Tibial nerve (tissue), 4 donors: ENCODE data around the gene PRSS50. TPM values are rescaled to one million over a fixed set of nuclear protein-coding genes. Genes with fewer than 3 reads are reported as not detected.

Experiments
- DNase-seq, 2 donors: peaks; one replicate each; pipeline ENCODE4 v3.0.0-alpha.2; 2019; ENCODE audit warnings: low spot score in 2 of 2
- H3K27ac ChIP-seq, 4 donors: fragments of 200-600 bp; sonication (generic) in 3 of 4; one replicate each; pipeline ENCODE4 v1.5.1; 2017 to 2019; ENCODE audit warnings: mild to moderate bottlenecking in 1 of 4
- H3K27me3 ChIP-seq, 2 donors: fragments of 200-600 bp; sonication (generic) in 1 of 2; one replicate each; pipeline versions ENCODE4 v1.5.1 to v1.6.0; 2017 to 2019
- H3K36me3 ChIP-seq, 3 donors: fragments of 200-600 bp; sonication (generic); one replicate each; pipeline ENCODE4 v1.5.1; 2018 to 2019
- H3K4me1 ChIP-seq, 4 donors: fragments of 200-600 bp; sonication (generic) in 3 of 4; one replicate each; pipeline ENCODE4 v1.5.1; 2017 to 2019
- H3K4me3 ChIP-seq, 4 donors: fragments of 200-600 bp; sonication (generic) in 3 of 4; one replicate each; pipeline ENCODE4 v1.5.1; 2017 to 2019; ENCODE audit warnings: mild to moderate bottlenecking in 1 of 4, moderate library complexity in 1 of 4
- H3K9me3 ChIP-seq, 4 donors: fragments of 200-600 bp; sonication (generic) in 3 of 4; one replicate each; pipeline ENCODE4 v1.5.1; 2017 to 2019
- EP300 ChIP-seq, 2 donors: sonication (generic); formaldehyde crosslinking; IDR thresholded peaks; one replicate each; pipeline ENCODE4 v1.6.1; 2017; ENCODE audit warnings: antibody characterized with exemption in 2 of 2, mild to moderate bottlenecking in 1 of 2
- POLR2A ChIP-seq, 2 donors: fragments of 450-650 bp; IDR thresholded peaks; one replicate each; pipeline ENCODE4 v1.6.1; 2017; ENCODE audit warnings: antibody characterized with exemption in 2 of 2, mild to moderate bottlenecking in 2 of 2, moderate library complexity in 2 of 2
- WGBS, 2 donors: methylation state at CpG; one replicate each; pipeline ENCODE4 v1.1.5; 2018; 5-methylcytosine and 5-hydroxymethylcytosine counted together
- total RNA-seq, 4 donors: library from RNA; depleted of rRNA; stranded (reverse); fragments of >200 nt; gene quantifications; one replicate each; pipeline ENCODE4 v1.1.0, GENCODE V29; 2016
- TF ChIP-seq, protein P1 (sequence below), 5 experiments: fragments of 200-600 bp in 3 of 5; fragments of 450-650 bp in 2 of 5; sonication (generic) in 3 of 5; IDR thresholded peaks; one replicate each; pipeline ENCODE4 v1.5.1; 2016 to 2019; ENCODE audit warnings: antibody characterized with exemption in 5 of 5, mild to moderate bottlenecking in 3 of 5, moderate library complexity in 2 of 5

Gene PRSS50
- total RNA-seq, 4 donors from 2014 or later: 0.22 to 0.42 TPM; not detected in 2

DNA sequence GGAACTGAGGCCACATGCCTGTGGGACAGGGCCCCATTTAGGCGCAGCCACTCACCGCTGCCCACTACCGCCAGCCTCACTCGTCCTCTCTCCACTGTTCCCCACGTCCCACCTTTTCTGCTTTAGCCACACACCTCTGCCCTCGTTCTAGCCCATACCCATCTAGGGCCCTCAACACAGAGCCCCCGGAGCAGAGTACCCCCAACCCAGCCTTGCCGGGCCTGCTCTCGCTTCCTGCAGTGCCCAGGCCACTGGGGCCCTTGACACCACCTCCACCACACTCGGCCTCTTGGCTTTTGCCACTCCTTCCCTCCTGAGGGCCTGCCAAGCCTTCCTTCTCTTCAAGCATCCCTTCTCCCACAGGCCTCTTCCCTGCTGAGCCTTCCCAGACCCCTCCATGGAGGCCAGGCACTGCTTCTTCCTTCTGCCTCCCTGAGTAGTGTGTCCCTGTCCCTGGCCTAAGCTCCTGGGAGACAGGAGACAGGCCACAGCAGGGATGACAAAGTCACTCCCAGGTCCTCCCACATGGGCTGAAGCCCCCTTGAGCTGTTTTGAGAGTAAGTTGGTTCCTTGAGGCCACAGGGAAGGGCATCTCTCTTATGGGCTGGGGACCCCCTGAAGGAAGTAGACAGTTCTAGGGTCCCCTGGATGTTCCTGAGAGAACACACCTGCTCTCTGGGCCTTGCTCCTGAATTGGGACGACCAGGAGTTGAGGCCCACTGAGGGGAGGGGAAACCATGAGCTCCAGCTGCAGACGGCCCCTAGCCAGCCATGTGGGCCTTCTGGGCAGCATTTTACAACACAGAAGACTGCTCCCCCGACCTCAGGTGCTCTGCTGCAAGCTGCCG lies 4.4 kb downstream of the PRSS50 start:
- H3K4me1 ChIP-seq: no peaks in the 10 kb centered on the region
- no peak overlapping the region for H3K4me3 ChIP-seq
- DNase-seq: peak in 1 of 2 donors; percentile 5
- no peak overlapping the region for H3K27ac ChIP-seq
- H3K9me3 ChIP-seq: no peaks in the 10 kb centered on the region
- 84 to 89% methylated on average over 13 to 14 of the region's 14 CpGs for WGBS, 2 donors
- peaks cover 0 to 6% of the 10 kb centered on the region in 2 donors for H3K27me3 ChIP-seq
- TF ChIP-seq EP300 (IDR thresholded peaks at IDR 0.05) (no peak), POLR2A (IDR thresholded peaks at IDR 0.05) (no peak)
- TF ChIP-seq, protein P1, sequence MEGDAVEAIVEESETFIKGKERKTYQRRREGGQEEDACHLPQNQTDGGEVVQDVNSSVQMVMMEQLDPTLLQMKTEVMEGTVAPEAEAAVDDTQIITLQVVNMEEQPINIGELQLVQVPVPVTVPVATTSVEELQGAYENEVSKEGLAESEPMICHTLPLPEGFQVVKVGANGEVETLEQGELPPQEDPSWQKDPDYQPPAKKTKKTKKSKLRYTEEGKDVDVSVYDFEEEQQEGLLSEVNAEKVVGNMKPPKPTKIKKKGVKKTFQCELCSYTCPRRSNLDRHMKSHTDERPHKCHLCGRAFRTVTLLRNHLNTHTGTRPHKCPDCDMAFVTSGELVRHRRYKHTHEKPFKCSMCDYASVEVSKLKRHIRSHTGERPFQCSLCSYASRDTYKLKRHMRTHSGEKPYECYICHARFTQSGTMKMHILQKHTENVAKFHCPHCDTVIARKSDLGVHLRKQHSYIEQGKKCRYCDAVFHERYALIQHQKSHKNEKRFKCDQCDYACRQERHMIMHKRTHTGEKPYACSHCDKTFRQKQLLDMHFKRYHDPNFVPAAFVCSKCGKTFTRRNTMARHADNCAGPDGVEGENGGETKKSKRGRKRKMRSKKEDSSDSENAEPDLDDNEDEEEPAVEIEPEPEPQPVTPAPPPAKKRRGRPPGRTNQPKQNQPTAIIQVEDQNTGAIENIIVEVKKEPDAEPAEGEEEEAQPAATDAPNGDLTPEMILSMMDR (IDR thresholded peaks at IDR 0.05): no peak
- H3K36me3 ChIP-seq: no peaks in the 10 kb centered on the region

DNA sequence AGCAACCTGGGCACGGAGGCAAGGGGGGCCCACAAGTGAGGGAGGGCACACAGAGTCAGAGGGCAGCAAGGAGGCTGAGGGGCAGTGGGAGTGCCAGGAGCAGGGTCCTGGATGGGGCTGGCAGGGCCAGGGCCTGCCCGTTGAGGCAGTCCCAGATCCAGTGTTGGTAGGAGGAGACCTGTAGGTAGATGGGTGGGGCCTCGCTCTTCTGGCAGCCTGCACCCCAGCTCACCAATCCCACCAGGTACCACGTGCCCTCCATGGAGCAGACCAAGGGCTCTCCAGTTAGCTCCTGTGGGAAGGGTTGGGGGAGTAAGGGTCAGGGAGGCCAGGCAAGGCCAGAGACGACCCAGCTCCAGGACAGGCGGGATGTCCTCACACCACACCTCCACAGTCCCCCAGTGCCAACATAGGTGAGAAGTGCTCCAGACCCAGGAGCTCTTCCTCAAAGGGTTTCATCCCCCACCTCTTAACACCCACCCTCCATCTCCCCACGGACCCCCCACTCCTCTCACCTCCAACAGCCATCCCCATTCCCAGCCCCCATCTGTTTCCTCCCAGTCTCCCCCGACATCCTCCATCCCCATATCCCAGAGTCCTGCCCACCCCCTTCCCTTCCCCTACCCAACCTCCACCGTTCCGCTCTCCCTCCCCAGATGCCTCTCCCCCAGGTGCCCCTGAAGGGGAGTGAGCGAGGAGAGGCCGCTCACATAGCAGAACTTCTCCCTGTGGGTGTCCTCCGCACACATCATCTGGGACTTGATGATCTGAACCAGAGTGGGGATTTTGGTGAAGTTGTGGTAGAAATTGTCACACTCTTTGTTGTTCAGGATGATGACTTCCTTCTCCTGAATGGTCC lies 5.2 kb downstream of the PRSS50 start:
- no peaks in the 10 kb centered on the region for H3K36me3 ChIP-seq
- peaks cover 0 to 5% of the 10 kb centered on the region in 2 donors for H3K27me3 ChIP-seq
- H3K27ac ChIP-seq: no peak overlapping the region
- no peak for TF ChIP-seq POLR2A (IDR thresholded peaks at IDR 0.05)
- TF ChIP-seq EP300 (IDR thresholded peaks at IDR 0.05): no peak
- TF ChIP-seq, protein P1 (IDR thresholded peaks at IDR 0.05): no peak
- H3K9me3 ChIP-seq: no peaks in the 10 kb centered on the region
- no peak overlapping the region for H3K4me3 ChIP-seq
- 86 to 87% methylated on average over 13 of the region's 13 CpGs for WGBS, 2 donors
- no peaks in the 10 kb centered on the region for H3K4me1 ChIP-seq
- DNase-seq: no peak

DNA sequence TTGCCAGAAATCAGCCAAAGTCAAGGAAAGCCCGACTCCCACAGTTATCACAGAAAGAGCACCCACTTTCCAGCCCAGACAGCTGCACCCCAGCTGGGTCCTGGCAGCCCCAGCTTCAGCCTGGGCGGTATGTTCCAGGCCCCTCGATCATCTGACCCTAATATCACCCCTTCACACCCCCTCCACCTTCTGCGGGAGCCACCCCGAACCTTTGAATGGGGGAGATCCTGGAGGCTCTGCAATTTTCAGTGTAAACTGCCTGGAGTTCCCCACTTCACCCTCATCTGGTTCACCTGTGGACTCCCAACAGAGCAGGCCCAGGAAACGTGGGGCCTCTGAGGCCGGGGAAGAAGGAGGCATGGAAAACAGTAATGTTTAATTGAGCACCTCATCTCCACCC lies 5.9 kb downstream of the PRSS50 start:
- no peaks in the 10 kb centered on the region for H3K9me3 ChIP-seq
- no peak for TF ChIP-seq POLR2A (IDR thresholded peaks at IDR 0.05)
- TF ChIP-seq, protein P1 (IDR thresholded peaks at IDR 0.05): no peak
- 85% methylated on average over 7 of the region's 7 CpGs for WGBS, 2 donors
- H3K4me3 ChIP-seq: no peak overlapping the region
- H3K4me1 ChIP-seq: no peaks in the 10 kb centered on the region
- no peak for DNase-seq
- no peaks in the 10 kb centered on the region for H3K27me3 ChIP-seq
- no peaks in the 10 kb centered on the region for H3K36me3 ChIP-seq
- no peak overlapping the region for H3K27ac ChIP-seq

DNA sequence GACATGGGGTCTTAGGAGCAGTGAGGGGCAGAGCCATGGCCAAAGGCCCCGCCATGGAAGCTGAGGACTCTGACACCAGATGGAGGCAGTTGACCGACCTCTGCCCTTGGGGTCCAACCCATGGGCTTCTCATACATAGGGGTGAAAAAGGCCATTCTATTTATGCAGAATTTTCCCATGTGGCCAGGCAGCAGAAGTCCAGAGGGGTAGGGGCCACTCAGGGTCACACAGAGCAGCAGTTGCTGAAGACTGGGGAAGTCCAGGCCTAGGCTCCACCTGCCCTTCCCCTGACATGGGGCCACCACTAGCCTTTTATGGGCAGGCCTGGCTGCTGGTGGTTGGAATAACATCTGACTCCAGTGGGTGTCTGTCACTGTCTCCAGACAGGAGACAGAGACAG lies 6.4 kb downstream of the PRSS50 start:
- WGBS, 2 donors: 69 to 94% methylated on average over 2 of the region's 2 CpGs

More for the DNA sequence above, 6.4 kb downstream of the PRSS50 start:
- TF ChIP-seq, protein P1 (IDR thresholded peaks at IDR 0.05): no peak
- H3K9me3 ChIP-seq: no peaks in the 10 kb centered on the region
- H3K27ac ChIP-seq: no peak overlapping the region
- no peaks in the 10 kb centered on the region for H3K36me3 ChIP-seq
- H3K27me3 ChIP-seq: no peaks in the 10 kb centered on the region
- no peaks in the 10 kb centered on the region for H3K4me1 ChIP-seq
- no peak overlapping the region for H3K4me3 ChIP-seq
- DNase-seq: no peak
